ENCODE data around the gene SNORC. TPM values are rescaled to one million over a fixed set of nuclear protein-coding genes. Genes with fewer than 3 reads are reported as not detected.

The SNORC gene
- total RNA-seq, 1 donor from 2014 or later: 2.5 TPM

DNA sequence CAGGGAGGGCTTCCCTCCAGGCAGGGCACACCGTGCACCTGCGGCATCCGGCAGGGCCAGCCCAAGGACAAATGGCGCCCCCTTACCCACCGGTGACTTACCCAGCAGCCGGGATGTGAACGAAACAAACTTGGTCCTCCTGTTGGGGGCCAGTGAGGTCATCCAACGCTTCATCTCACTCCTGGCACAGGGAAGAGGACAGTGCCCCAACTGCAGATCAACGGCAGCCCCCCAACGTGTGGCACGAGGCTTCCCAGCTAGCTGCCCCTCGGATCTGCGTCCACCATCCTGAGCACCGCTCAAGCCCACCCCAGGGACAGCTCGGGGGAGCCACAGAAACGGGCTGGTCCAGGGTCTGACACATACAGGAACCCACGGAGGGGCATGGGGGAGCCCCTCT is 12.0 kb downstream of the SNORC start:
- H3K27me3 ChIP-seq (ENCODE audit: control insufficient read depth, insufficient read depth, low read length): no peaks in the 10 kb centered on the region
- H3K4me3 ChIP-seq (ENCODE audit: low read depth, low read length): no peak overlapping the region
- DNase-seq (ENCODE audit: low read depth): no peak
- TF ChIP-seq, protein P1, sequence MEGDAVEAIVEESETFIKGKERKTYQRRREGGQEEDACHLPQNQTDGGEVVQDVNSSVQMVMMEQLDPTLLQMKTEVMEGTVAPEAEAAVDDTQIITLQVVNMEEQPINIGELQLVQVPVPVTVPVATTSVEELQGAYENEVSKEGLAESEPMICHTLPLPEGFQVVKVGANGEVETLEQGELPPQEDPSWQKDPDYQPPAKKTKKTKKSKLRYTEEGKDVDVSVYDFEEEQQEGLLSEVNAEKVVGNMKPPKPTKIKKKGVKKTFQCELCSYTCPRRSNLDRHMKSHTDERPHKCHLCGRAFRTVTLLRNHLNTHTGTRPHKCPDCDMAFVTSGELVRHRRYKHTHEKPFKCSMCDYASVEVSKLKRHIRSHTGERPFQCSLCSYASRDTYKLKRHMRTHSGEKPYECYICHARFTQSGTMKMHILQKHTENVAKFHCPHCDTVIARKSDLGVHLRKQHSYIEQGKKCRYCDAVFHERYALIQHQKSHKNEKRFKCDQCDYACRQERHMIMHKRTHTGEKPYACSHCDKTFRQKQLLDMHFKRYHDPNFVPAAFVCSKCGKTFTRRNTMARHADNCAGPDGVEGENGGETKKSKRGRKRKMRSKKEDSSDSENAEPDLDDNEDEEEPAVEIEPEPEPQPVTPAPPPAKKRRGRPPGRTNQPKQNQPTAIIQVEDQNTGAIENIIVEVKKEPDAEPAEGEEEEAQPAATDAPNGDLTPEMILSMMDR (IDR thresholded peaks at IDR 0.05; ENCODE audit: insufficient read depth, low read length, poor library complexity, severe bottlenecking): no peak
- no peaks in the 10 kb centered on the region for H3K36me3 ChIP-seq (ENCODE audit: control insufficient read depth, insufficient read depth, low read length)

DNA sequence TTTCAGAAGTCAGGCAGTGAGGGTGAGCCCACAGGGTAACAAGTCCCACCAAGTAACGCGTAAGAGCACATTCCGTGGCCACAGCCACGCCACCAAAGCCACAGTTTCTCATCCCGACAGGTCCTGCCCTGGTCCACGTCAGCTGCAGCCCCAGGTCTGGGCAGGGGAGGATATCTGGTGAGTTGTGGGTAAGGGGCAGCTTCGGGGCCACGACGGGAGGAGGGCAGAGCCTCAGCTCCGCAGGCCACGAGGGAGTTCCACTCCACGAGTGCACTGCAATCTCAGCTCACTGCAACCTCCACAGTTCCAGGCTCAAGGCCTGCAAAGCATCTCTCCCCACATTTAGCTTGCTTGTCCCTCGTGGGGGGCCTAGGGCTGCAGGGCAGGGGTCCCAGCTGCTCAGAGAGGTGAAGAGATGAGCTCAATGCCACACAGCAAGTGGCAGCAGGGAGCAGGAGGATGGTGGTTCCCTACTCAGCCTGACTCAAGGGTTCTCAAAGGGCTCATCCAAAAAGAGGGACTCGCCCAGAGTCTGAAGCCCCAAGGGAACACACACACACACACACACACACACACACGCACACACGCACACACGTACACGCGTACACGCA is 12.5 kb downstream of the SNORC start:
- TF ChIP-seq, protein P1 (IDR thresholded peaks at IDR 0.05; ENCODE audit: insufficient read depth, low read length, poor library complexity, severe bottlenecking): no peak
- Histone ChIP-seq H3K4me3 (ENCODE audit: low read depth, low read length) (no peak overlapping the region), H3K27me3 (ENCODE audit: control insufficient read depth, insufficient read depth, low read length) (no peaks in the 10 kb centered on the region), H3K36me3 (ENCODE audit: control insufficient read depth, insufficient read depth, low read length) (no peaks in the 10 kb centered on the region)
- no peak for DNase-seq (ENCODE audit: low read depth)

DNA sequence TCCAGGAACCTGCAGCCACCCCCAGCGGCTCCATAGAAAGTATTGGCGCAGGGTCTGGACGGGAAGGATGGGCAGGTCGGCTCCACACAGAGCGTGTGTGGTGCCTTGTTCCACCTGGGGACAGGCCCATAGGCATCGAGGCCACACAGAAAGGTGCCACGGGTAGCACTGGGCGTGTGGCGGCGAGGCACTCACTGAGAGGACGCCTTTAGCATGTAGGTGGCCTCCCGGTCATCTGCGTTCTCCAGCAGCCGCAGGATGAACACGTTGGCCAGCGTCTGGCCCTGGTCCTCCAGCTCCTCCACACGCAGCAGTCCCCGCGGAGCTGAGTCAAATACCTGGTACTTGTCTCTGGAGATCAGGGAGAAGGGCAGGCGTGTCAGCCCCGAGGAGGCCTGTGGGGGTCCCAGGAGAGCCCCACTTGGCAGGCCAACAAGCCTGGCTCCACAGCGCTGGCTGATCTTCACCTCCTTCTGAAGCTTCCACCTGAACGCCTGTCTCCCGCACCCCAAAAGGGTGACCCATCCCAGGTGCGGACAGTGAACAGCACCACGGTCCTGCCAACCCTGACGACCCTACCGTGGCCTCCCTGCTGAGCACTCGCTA is 13.2 kb downstream of the SNORC start:
- no peak overlapping the region for H3K4me3 ChIP-seq (ENCODE audit: low read depth, low read length)
- no peaks in the 10 kb centered on the region for H3K36me3 ChIP-seq (ENCODE audit: control insufficient read depth, insufficient read depth, low read length)
- no peak for DNase-seq (ENCODE audit: low read depth)
- no peaks in the 10 kb centered on the region for H3K27me3 ChIP-seq (ENCODE audit: control insufficient read depth, insufficient read depth, low read length)
- TF ChIP-seq, protein P1 (IDR thresholded peaks at IDR 0.05; ENCODE audit: insufficient read depth, low read length, poor library complexity, severe bottlenecking): no peak

DNA sequence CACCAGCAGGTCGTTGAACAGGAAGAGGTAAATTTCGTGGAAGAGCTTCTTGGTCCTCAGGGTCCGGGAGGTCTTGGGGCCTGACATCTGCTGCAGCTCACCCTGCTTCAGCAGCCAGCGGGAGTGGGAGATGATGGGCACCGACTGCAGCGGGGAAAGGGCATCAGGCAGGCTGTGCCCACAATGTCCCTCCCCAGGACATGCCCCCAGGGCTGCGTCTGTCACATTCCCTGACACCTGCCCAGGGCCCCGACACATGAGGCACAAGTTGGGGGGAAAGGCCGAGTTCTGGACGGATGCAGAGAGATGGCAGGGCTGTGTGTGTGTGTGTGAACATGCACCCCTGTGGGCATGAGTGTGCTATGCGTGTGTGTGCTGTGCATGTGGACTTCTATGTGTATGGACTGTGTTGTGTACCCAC is 13.9 kb downstream of the SNORC start:
- TF ChIP-seq, protein P1 (IDR thresholded peaks at IDR 0.05; ENCODE audit: insufficient read depth, low read length, poor library complexity, severe bottlenecking): no peak
- no peak overlapping the region for H3K4me3 ChIP-seq (ENCODE audit: low read depth, low read length)

DNA sequence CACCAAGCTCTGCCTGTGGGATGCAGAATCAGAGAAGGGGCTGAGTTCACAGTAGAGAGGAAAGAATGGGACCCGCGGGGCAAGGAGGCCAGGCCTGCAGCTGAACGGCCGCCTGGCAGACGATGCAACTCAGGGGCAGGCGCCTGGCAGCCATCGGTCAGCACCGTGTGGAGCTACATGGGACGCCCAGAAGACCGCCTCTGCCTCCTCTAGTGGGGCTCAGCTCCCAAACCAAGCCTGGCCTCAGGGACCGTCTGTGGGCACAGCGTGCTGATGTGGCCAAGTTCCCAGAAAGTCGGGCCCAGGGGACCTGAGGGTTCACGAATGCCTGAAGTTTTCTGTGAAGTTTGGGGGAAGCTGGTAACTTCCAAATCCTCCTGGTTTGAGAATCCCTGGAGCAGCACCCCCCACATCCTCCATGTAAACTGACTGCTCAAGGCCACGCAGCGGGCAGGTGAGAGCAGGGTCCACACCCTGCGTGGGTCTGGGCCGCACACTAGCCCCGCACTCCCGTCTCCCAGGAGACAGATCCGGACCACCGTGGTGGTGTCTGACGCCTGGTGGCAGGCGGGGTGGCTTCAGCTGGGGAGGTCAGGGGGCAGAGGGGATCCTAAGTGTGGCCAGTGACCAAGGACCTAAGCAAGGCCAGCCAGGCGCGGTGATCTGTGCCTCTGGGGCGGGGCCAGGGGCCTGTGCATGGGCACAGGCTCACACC is 14.6 kb downstream of the SNORC start:
- Histone ChIP-seq H3K36me3 (ENCODE audit: control insufficient read depth, insufficient read depth, low read length) (no peaks in the 10 kb centered on the region), H3K27me3 (ENCODE audit: control insufficient read depth, insufficient read depth, low read length) (no peaks in the 10 kb centered on the region), H3K4me3 (ENCODE audit: low read depth, low read length) (no peak overlapping the region)
- no peak for DNase-seq (ENCODE audit: low read depth)
- TF ChIP-seq, protein P1 (IDR thresholded peaks at IDR 0.05; ENCODE audit: insufficient read depth, low read length, poor library complexity, severe bottlenecking): no peak

More for the DNA sequence above, 13.9 kb downstream of the SNORC start:
- Histone ChIP-seq H3K36me3 (ENCODE audit: control insufficient read depth, insufficient read depth, low read length) (no peaks in the 10 kb centered on the region), H3K27me3 (ENCODE audit: control insufficient read depth, insufficient read depth, low read length) (no peaks in the 10 kb centered on the region)
- no peak for DNase-seq (ENCODE audit: low read depth)
